HG03442 (cell line): ENCODE measurements around the gene OSBPL8.
A peak's percentile ranks its signal among the peaks of the same experiment; 100 is the strongest.

Experiments
- ATAC-seq: cut with Tn5 transposase; IDR thresholded peaks from one replicate; pipeline ENCODE4 v1.9.1; 2021; ENCODE audit warnings: mild to moderate bottlenecking, moderate library complexity; ENCODE audit not compliant: unreplicated experiment

OSBPL8 gene

GRCh38 chr12:76471579-76471978, 88.0 kb downstream of the OSBPL8 start:
- ATAC-seq = no peak

GRCh38 chr12:76470028-76470939, 89.3 kb downstream of the OSBPL8 start:
- ATAC-seq = peak; percentile 97

- ATAC-seq = no peak
These were observed 94.9 kb downstream of the OSBPL8 start for GRCh38 chr12:76464631-76465166.

GRCh38 chr12:76462668-76463224, 96.8 kb downstream of the OSBPL8 start:
- ATAC-seq = no peak

GRCh38 chr12:76460807-76461206, 98.8 kb downstream of the OSBPL8 start:
- ATAC-seq = no peak

DNA sequence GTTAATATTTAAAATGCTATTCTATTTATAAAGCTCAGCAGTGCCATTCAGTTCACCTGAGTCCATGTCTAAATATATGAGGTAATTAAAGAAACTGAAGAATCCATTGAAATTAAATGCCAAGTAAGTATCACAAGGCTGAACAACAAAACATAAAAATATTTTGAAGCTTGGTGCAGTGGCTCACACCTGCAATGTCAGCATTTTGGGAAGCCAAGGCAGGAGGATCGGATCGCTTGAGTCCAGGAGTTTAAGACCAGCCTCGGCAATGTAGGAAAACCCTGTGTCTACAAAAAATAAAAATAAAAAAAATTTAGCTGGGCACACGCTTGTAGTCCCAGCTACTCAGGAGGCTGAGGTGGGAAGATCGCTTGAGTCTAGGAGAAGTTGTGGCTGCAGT, 101.8 kb downstream of the OSBPL8 start:
- ATAC-seq = no peak

DNA sequence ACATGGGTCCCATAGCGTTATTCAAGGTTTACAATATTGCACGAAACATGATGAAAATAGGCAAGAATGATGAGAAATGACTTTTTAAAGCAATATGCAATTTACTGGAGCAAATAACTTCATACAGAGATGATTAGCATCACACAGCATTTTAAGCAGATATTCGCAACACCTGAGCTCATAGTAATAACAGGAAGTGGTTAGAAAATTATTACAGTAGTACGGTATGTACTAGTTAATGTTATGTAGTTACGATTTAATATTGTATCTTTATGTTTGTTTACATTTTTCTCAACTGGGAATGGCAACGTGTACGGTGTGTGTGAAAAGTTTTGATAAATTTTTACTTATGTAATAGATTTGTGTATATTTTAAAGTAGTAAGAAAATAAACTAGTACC, 102.6 kb downstream of the OSBPL8 start:
- no peak for ATAC-seq

- peak; percentile 97 for ATAC-seq
These were observed 103.8 kb downstream of the OSBPL8 start for GRCh38 chr12:76455582-76456345.

GRCh38 chr12:76451528-76451927, 108.0 kb downstream of the OSBPL8 start:
- no peak for ATAC-seq

GRCh38 chr12:76450690-76451089, 108.9 kb downstream of the OSBPL8 start:
- no peak for ATAC-seq

DNA sequence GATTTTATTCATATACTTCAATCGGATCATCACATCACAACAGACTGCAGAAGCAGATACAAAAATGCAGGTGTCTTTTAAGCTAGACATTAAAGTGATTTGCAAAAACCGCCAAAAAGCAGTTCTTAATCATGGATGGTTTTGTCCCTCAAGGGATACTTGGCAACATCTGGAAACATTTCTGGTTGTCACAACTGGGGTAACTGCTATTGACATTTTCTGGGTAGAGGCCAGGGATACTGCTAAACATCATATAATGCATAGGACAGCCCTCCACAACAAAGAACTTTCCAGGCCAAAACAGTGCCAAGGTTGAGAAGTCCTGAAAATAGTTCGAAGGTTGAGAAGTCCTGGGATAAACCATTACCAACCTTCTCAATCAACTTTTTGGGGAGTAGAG, 109.6 kb downstream of the OSBPL8 start:
- no peak for ATAC-seq

DNA sequence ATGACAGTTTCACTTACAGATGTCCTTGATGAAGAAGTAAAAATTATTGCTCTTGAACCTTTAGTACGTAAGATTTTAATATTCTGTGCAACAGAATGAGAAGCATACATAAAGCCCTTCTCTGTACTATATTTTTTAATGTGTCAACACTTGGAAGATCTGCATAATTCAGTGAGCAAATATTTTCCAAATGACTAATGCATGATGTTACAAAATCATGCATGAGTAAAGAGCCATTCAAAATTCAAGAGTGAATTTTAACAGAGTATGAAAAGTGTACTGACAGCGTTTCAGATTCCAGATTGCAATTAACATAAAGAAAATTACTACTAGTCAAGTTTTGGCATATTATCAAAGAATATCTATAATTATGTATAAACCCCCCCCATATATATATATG, 110.0 kb downstream of the OSBPL8 start:
- no peak for ATAC-seq

- no peak for ATAC-seq
These were observed 110.6 kb downstream of the OSBPL8 start for GRCh38 chr12:76449016-76449415.

DNA sequence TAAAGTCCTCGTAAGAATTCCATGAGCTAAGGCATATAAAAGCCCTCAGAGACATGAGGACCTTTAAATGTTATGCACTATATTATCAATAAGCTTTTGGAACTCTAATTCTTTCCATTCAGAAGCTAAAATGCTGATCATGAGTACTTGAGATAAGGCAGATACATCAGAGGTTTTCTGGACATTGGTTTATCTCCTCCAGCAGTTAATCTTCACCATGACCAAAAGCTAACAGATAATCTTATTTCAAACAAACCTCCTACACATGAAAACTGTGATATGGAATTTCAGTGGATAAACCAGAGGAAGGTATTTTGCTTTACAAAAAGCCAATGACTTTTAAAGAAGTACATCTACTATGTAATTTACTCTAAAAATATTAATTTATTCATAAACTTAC, 113.5 kb downstream of the OSBPL8 start:
- ATAC-seq = no peak

DNA sequence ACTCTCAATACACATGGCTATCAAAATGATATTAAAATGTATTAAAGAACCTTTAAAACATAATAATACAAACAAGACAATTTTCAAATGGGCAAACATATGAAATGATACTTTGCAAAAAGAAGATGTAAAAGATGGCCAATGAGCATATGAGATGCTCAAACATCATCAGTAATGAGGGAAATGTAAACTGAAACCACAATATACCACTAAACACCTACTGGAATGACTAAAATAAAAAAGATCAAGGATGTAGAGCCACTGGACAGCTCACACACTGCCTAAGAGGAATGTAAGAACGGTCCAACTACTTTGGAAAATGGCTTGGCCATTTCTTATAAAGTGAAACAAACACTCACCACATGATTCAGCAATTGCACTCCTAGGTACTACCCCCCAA, 114.1 kb downstream of the OSBPL8 start:
- ATAC-seq = peak; percentile 69

- ATAC-seq = peak; percentile 53
These were observed 115.1 kb downstream of the OSBPL8 start for GRCh38 chr12:76444408-76444984.

DNA sequence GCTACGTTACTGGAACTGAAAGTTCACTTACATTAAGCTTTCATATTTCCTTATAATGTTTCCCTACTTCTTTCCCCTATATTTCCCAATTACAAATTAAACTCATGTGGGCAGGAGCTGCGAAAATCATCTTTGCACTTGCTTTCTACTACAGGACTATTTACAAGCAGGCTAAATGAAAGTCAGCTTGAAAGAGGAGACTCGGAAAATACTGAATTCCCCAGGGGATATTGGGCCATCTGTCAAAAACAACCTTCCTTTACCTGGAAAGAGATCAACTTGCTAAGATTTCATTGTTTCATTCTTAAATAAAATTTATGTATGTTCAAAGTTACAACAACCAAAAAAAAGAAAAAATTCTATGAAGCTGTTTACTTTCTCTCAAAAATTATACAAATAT, 118.6 kb downstream of the OSBPL8 start:
- no peak for ATAC-seq

DNA sequence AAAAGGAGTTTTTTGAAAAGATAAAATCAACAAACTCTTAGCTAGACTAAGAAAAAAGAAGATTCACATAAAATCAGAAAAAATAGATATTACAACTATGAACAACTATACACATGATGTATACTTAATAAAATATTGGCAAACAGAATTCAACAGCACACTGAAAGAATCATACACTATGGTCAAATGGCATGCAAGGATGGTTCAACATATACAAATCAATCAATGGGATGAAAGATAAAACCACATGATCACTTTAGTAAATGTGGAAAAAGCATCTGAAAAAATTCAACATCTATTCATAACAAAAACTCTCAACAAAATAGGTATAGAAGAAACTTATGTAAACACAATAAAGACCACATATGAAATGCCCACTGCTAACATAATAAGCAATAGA, 126.8 kb downstream of the OSBPL8 start:
- no peak for ATAC-seq

- no peak for ATAC-seq
These were observed 131.5 kb downstream of the OSBPL8 start for GRCh38 chr12:76428117-76428516.

DNA sequence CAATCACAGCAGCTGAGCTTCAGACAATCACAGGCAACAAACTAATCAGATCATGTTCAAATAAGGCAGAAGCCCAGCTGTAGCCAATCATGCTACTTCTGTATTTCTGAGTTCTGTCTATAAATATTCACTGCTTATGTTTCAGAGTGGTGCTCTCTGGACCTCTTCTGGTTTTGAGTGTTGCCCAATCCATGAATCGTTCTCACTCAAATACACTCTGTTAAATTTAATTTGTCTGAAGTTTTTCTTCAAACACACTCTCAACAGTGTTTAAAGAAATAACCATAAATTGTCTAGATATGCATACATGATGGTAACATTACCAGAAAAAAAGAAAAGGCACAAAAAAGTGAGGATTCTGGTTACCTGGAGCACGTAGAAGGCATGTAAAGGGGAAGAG, 133.4 kb downstream of the OSBPL8 start:
- no peak for ATAC-seq

DNA sequence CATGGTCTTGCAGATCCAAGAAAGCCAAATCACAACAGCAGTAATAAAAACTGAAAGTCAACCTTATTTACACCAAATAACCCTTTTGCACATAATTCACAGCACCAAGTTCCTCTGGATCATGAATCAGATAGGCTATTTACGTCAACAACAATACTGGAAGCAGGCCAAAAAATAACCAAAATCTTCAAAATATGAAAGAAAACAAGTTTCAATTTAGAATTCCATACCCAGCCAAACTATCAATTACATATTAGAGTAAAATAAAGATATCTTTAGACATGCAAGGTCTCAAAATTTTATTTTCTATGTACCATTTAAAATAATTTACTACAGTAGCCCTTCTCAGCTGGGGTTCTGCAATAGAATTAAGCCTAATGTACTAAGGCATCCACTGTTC, 134.6 kb downstream of the OSBPL8 start:
- no peak for ATAC-seq
